ENCODE data around the gene RNF112.
"Not testable (repeated sequence)": the region's sequence is repeated elsewhere in the genome, so short reads cannot be mapped to it uniquely, and the experiment has no call there.

The RNF112 gene

DNA sequence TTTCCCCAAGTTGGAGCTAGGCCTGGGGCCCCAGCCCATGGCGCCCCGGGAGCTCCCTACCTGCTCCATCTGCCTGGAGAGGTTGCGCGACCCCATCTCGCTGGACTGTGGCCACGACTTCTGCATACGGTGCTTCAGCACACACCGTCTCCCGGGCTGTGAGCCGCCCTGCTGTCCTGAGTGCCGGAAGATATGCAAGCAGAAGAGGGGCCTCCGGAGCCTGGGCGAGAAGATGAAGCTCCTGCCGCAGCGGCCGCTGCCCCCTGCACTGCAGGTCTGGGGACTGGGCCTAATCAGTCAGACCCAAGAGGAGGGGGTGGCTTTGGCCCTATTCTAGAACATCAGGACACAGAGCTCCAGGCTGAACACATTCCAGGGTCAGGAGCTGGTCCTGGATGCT lies 1.5 kb downstream of the RNF112 start:
- H3K4me3 ChIP-seq (ENCODE audit: low read depth, low read length), result no peak overlapping the region

DNA sequence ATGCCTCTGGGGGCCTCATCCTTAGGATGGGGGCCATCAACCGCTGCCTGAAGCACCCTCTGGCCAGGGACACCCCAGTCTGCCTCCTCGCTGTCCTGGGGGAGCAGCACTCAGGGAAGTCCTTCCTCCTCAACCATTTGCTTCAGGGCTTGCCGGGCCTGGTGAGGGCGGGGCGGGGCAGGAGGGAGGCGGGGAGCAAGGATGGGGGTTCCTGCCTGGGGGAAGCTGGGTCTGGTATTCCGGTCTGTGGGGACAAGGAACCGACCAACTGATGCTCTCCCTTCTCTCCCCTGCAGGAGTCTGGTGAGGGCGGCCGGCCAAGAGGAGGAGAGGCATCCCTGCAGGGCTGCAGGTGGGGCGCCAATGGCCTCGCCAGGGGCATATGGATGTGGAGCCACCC lies 2.0 kb downstream of the RNF112 start:
- no peak overlapping the region for H3K4me3 ChIP-seq (ENCODE audit: low read depth, low read length)

DNA sequence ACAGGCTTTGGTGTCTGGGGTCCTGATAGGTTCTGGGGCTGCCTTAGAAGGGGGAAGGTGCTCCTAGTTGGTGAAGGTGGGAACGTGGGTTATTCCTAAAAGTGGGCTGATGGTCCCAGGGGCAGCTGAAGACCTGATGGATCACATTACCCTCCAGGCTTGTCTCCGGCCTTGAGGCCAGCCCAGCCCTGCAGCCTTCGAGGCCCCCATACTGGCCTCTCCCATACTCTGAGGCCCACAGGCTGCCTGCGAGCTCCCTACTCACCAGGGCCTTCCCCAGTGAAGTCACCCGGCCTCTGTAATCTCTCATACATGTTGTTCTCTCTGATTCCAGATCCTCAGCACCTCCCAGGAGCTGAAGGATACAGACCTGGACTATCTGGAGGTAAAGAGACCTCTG lies 2.7 kb downstream of the RNF112 start:
- no peak overlapping the region for H3K4me3 ChIP-seq (ENCODE audit: low read depth, low read length)

DNA sequence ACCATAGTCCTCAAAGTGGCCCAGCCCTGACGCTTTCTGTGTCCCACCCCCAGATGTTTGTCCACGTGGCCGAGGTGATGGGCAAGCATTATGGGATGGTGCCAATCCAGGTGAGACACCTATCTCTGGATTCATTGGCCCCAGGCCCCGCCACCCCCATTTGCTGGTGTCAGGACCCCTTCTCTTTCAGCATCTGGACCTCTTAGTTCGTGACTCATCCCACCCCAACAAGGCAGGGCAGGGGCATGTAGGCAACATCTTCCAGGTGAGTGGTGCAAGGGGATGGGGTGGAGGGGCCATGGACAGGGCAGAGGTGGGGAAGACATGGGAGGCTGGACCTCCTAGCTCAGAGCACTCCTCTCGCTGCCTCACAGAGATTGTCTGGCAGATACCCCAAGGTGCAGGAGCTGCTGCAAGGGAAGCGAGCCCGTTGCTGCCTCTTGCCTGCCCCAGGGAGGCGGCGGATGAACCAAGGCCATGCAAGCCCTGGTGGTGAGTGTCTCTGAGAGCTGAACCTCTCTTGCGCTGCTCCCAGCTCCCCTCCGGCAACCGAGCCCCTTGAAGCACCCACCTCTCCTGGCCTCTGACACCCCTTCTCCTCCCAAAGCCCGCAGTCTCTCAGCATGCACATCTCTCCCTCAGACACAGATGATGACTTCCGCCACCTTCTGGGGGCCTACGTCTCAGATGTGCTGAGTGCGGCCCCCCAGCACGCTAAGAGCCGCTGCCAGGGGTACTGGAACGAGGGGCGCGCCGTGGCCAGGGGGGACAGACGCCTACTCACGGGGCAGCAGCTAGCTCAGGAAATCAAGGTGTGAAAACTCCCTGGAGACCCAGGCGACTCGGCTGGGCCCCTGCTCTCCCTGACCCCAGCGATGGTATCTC lies 3.6 kb downstream of the RNF112 start:
- no peak overlapping the region for H3K4me3 ChIP-seq (ENCODE audit: low read depth, low read length)

DNA sequence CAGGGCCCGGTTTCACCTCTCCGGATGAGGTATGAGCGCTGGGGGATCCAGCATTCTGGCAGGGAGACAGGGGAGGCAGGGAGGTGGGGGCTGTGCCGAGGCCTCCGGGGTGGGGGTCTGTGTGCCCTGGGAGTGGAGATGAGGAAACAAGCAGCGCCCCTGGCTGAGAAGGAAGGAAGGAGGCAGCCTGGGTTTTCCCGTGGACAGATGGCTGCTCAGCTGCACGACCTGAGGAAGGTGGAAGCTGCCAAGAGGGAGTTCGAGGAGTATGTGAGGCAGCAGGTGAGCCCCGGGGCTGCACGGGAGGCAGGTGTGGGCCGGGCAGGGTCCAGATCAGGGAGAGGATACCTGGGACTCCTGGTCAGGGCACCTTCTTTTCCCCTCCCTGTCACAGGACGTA lies 4.3 kb downstream of the RNF112 start:
- H3K4me3 ChIP-seq (ENCODE audit: low read depth, low read length), result no peak overlapping the region

DNA sequence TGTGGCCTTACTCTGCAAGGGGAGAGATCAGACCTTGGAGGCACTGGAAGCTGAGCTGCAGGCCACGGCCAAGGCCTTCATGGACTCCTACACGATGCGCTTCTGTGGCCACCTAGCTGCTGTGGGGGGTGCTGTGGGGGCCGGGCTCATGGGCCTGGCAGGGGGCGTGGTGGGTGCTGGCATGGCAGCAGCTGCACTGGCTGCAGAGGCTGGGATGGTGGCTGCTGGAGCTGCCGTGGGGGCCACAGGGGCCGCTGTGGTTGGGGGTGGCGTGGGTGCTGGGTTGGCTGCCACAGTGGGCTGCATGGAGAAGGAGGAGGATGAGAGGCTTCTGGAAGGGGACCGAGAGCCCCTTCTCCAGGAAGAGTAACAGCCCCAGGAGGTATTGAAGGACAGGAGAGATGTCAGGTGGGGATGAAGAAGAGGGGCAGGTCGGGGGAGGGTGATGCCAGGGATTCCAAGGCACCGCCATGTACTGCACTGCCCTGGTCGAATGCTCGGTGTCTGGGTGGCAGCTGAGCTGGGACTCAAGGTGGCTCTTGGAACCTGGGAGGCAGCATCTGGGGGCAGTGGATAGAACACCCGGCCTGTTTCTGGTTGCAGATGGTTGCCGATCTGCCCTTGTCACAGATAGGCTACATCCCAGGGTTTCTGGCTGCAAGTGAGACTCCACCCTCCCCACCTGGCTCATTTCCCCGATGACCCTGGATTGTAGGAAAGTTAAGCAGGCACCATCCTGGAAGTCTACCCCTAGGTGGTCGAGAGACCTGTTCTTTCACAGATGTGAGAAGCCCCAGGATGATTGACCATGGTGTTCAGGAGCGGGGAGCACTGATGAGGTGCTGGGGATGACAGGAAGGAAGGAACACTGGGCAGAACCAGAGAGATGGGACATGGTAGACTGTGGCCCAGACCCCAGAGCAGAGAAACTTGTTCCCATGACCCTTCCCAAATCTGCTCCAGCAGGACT lies 5.1 kb downstream of the RNF112 start:
- no peak overlapping the region for H3K4me3 ChIP-seq (ENCODE audit: low read depth, low read length)

DNA sequence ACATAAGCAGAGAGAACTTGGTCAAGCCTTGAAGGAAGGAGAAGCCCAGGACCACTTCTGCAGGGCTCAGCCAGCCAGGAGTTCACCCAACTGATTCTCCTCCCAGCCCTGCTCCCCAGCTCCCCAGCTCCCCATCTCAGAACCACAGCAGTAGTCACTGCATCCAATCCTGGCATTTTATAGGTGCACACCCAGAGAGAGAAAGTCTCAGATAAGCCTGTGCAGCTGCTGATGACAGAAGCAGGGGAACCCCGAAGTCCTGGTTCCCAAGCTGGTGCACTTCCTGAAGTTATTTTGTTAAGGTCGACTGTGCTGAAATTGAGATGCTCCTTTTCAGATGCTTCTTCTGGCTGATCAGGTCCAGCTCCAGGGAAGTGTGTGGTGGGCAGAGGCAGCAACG lies 6.6 kb downstream of the RNF112 start:
- no peak overlapping the region for H3K4me3 ChIP-seq (ENCODE audit: low read depth, low read length)

DNA sequence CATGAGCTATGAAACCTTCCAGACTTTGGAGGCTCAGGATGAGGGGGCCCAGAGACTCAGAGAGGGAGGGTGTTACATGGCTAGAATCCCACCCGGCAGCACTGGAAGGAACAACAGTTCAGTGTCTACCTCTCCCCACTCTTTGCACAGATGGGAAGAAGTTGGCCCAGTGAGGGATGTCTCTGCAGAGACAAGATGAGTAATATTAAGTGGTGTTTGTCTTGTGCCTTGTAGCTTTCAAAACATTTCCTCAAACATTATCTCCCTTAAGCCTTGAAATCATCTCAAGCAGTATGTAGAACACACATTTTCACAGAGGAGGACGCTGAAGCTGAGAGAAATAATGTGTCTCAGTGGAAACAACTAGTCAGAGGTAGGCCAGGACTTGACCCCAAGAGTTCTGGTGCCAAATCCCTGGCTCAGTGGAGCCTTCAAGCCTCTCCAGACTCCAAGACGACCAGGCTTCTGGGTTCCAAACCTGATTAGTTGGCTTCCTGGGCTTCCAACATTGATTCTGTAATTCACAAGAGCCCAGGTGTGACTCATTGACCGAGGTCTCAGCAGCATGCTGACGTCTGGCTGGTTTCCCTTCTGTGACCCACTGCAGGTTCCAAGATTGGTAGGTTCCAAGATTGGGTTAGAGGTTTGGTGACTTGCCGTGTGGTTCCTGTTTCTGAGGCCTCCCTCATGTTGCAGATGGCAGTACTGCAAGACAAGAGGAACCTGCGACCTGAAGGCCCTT lies 7.4 kb downstream of the RNF112 start:
- H3K4me3 ChIP-seq (ENCODE audit: low read depth, low read length), result no peak overlapping the region

DNA sequence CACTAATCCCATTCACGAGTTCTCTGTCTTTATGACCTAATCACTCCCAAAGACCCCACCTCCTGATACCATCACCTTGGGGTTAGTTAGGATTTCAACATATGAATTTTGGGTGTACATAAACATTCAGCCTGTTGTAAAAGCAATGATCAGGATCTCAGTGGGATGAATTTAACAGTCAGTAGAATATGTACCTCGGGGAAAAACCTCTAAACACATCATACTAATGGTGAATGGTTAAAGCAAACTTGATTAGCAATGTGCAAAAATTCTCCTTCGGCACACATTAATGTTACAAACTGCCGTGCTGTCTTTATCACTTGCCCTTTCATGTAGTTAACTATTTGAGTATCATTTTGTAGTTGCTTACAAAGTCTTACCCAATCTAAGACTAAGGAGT lies 10.2 kb downstream of the RNF112 start:
- no peak overlapping the region for H3K4me3 ChIP-seq (ENCODE audit: low read depth, low read length)

DNA sequence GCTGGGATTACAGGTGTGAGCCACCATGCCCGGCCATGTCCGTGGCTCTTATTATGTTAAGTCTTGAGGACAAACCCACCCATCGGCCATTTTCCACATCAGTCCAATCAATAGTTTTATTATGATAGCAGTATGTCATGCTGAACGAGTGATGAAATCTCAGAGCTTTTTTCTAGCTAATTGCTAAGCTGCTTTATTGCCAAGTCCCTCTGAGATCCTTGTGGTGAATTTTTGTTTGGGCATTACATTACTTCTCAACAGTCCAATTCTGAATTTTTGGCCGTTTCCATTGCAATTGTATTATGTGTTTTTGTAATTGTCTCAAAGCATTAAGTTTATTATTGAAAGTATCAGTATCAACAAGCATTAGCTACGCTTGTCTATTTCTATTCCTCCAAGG lies 10.9 kb downstream of the RNF112 start:
- no peak overlapping the region for H3K4me3 ChIP-seq (ENCODE audit: low read depth, low read length)

DNA sequence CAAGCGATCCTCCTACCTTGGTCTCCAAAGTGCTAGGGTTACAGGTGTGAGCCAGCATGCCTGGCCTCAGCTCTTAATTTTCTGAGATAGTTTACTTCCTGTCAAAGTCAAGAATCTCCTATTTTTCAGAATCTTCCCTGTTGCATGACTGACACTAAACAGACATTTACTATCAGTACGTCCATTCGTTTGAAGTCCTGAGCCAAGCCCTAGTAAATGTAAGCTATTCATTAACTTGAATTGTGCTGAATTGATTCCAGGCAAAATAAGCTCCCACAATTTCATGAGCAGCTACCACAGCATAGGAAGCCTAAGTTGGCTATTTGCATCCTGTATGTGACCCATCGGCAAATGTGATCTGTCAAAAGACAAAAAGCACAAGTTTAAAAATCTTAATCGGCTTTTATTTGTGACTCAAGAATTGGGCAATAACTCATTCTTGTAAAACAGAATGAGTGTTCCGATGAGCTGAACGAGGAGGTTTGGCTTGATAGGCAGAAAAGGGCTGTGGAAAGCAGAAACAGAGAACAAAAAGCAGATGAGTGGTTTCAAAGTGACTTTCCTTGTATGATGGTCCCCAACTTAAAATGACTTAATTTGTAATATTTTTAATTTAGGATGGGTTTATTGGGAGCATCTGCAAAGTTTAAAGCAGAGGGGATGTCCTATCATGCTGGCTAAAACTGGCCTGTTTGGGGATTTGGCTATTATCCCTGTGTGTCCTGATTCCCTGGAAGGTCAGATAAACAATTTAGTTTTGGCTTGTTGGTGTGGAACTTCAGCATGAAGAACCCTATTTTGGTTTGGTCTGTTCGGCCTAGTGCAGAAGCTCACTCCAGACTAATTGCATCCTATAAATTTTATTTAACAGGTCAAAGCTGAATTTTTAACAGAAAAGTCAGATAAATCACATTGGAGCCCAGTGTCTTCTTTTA lies 14.2 kb downstream of the RNF112 start:
- H3K4me3 ChIP-seq (ENCODE audit: low read depth, low read length), result no peak overlapping the region

DNA sequence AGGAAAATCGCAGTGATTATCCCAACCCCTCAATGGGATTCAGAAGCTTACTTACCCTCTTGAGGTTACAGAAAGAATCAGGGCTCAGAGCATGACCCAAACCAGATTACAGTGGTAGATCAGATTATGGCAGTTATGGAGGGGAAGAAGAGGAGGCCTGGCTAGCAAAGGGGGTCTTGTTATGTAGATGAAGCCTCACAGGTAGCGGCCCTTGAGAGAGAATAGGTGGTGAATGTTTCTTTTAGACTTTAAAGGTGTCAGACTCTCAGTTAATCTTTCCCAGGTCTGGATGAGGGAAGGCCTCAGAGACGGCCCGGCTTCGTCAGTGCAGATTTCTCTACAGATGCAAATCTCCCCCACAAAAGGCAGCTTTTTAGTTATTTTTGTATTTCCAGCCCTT lies 15.6 kb downstream of the RNF112 start:
- H3K4me3 ChIP-seq (ENCODE audit: low read depth, low read length), result no peak overlapping the region

DNA sequence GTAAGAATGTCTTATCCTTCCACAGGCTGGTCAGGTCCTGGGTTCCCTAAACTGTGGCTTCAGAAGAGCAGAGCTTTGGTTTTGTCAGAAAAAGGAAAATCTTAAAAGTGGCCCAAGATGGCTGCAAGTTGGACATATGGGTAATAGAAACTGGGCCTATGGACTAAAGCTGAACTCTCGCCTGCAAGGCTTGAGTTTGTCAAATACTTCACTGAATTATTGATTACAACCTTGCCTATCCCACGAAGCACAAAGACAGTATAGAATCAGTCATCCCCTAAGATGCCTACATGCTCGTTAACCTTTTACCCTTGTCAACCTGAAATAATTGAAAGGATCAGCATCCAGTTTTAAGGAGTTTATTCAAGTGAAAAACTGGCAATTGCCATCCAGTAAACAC lies 20.7 kb downstream of the RNF112 start:
- no peak overlapping the region for H3K4me3 ChIP-seq (ENCODE audit: low read depth, low read length)

DNA sequence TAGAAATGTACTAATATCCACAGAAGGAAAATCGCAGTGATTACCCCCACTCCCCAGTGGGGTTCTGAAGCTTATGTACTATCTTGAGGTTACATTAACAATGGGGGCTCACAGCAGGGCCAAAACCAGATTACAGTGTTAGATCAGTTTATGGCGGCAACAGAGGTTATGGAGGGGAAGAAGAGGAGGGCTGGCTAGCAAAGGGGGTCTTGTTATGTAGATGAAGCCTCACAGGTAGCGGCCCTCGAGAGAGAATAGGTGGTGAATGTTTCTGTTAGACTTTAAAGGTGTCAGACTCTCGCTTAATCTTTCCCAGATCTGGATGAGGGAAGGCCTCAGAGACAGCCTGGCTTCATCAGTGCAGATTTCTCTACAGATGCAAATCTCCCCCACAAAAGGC lies 22.2 kb downstream of the RNF112 start:
- H3K4me3 ChIP-seq (ENCODE audit: low read depth, low read length), result no peak overlapping the region

DNA sequence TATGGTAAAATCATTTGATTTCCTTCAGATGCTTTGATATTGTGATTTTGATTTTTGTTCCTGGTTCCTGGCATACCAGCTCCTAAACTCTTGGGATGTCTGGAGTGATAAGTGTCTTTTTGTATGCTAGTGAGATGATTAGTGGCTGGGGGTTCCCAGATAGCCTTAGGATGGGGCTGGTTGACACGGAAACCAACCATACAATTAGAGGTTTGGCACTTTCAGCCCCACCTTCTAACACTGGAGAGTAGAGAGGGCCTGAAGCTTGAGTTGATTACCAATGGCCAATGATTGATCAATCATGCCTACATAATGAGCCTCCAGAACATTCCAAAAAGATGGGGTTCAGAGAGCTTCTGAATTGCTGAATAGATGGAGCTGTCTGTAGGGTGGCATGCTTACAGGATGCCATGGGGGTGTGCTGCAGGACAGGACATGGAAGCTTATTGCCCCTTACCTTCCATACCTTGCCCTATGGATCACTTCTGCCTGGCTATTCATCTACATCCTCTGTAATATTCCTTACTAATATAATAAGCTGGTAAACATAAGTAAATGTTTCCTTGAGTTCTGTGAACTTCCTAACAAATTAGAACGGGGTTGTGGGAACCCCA lies 22.8 kb downstream of the RNF112 start:
- H3K4me3 ChIP-seq (ENCODE audit: low read depth, low read length), result no peak overlapping the region

DNA sequence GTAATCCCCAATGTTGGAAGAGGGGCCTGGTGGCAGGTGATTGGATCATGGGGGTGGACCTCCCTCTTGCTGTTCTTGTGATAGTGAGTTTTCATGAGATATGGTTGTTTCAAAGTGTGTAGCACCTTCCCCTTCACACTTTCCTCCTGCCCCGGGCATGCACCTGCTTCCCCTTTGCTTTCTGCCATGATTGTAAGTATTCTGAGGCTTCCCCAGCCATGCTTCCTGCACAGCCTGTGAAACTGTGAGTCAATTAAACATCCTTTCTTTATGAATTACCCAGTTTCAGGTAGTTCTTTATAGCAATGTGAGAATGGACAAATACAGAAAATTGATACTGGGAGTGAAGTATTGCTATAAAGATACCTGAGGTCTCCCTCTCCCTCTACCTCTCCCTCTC lies 29.4 kb downstream of the RNF112 start:
- no peak overlapping the region for H3K4me3 ChIP-seq (ENCODE audit: low read depth, low read length)

DNA sequence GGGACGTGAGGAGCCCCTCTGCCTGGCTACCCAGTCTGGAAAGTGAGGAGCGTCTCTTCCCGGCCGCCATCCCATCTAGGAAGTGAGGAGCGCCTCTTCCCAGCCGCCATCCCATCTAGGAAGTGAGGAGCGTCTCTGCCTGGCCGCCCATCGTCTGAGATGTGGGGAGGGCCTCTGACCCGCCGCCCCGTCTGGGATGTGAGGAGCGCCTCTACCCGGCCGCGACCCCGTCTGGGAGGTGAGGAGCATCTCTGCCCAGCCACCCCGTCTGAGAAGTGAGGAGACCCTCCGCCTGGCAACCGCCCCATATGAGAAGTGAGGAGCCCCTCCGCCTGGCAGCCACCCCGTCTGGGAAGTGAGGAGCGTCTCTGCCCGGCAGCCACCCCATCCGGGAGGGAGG lies 30.3 kb downstream of the RNF112 start:
- not testable (repeated sequence) for H3K4me3 ChIP-seq (ENCODE audit: low read depth, low read length)

DNA sequence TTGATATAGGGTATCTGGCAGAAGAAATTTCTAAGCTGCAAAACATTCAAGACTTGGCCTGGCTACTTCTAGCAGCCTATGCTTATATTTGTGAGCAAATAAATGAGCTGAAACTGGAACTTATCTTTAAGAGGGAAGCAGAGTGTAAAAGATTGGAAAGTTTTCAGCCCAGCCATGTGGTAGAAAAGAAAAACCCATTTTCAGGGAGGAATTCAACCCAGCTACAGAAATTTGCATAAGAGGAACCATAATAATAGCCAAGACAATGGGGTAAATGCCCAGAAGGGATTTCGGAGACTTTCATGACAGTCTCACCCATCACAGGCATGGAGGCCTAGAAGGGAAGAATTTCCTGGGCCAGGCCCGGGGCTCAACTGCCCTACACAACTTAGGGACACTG lies 31.7 kb downstream of the RNF112 start:
- no peak overlapping the region for H3K4me3 ChIP-seq (ENCODE audit: low read depth, low read length)

DNA sequence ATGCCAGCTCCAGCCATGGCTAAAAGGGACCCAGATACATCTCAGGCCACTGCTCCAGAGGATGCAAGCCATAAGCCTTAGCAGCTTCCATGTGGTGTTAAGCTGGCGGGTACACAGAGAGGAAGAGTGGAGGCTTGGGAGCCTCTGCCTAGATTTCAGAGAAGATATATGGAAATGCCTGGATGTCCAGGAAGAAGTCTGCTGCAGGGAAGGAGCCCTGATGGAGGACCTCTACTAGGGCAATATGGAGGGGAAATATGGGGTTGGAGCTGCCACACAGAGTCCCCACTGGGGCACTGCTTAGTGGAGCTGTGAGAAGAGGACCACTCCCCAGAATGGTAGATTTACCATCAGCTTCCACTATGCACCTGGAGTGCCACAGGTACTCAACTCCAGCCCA lies 32.1 kb downstream of the RNF112 start:
- no peak overlapping the region for H3K4me3 ChIP-seq (ENCODE audit: low read depth, low read length)

DNA sequence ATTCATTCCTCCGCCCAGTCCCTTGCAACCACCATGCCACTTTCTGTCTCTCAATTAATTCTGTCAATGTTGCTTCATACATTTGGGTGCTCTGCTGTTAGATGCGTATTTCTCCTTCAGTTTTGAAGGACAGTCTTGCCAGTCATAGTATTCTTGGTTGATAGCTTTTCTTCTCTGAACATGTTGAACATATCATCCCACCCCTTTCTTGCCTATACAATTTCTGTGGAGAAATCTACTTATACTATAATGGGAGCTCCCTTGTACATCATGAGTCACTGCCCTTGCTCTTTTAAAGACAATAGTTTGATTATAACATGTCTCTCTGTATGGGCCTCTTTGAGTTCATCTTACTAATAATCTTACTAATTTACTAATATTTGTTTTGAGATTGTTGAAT lies 34.1 kb downstream of the RNF112 start:
- H3K4me3 ChIP-seq (ENCODE audit: low read depth, low read length), result no peak overlapping the region

Data from iPS-11a (cell line).